Right lobe of liver (tissue), 4 donors: Measurements from ENCODE around the gene CDH4.

Experiments
- CTCF ChIP-seq, 4 donors: fragments of 200-600 bp in 3 of 4; fragments of 450-650 bp in 1 of 4; IDR thresholded peaks; one replicate each; pipeline versions ENCODE4 v1.5.1 to v1.8.0; 2016 to 2022; ENCODE audit warnings: antibody characterized with exemption in 4 of 4, mild to moderate bottlenecking in 2 of 4
- POLR2A ChIP-seq: fragments of 450-650 bp; IDR thresholded peaks from one replicate; pipeline ENCODE4 v1.6.1; 2017; ENCODE audit warnings: antibody characterized with exemption, mild to moderate bottlenecking
- donor health status: DM: no; HTN: no; CAD: no.
- donor health status: DM: no; HTN: no; CAD: no.
- donor health status: DM: no; HTN: yes; CAD: no.

- TF ChIP-seq POLR2A: no peak
- TF ChIP-seq CTCF (IDR thresholded peaks at IDR 0.05): no peak
Measured at GRCh38 chr20:61798632-61799031, 546.6 kb downstream of the CDH4 start.
